ENCODE measurements around the gene AUH.
A peak's percentile ranks its signal among the peaks of the same experiment; 100 is the strongest.

Gene AUH

GRCh38 chr9:91248707-91249106, 113.0 kb downstream of the AUH start:
- DNase-seq: no peak

- peak in 4 of 56 donors; percentile 12 to 49 (median 30) for DNase-seq
These were observed 114.4 kb downstream of the AUH start for GRCh38 chr9:91247278-91247677.

- peak in 18 of 56 donors; percentile 2 to 49 (median 16) for DNase-seq
These were observed 114.9 kb downstream of the AUH start for GRCh38 chr9:91246846-91247245.

- no peak for DNase-seq
These were observed 116.0 kb downstream of the AUH start for GRCh38 chr9:91245431-91246313.

- DNase-seq: no peak
These were observed 118.7 kb downstream of the AUH start for GRCh38 chr9:91243029-91243428.

GRCh38 chr9:91241909-91242308, 119.8 kb downstream of the AUH start:
- peak in 7 of 56 donors; percentile 6 to 41 (median 16) for DNase-seq

- no peak for DNase-seq
These were observed 121.0 kb downstream of the AUH start for GRCh38 chr9:91240596-91241165.

GRCh38 chr9:91239367-91240111, 122.2 kb downstream of the AUH start:
- DNase-seq: no peak

GRCh38 chr9:91234523-91234922, 127.2 kb downstream of the AUH start:
- no peak for DNase-seq

- no peak for DNase-seq
These were observed 130.1 kb downstream of the AUH start for GRCh38 chr9:91231619-91232018.

GRCh38 chr9:91223000-91223399, 138.7 kb downstream of the AUH start:
- DNase-seq: no peak

GRCh38 chr9:91222457-91222856, 139.3 kb downstream of the AUH start:
- no peak for DNase-seq

GRCh38 chr9:91221332-91221731, 140.4 kb downstream of the AUH start:
- DNase-seq: no peak

GRCh38 chr9:91220491-91221135, 141.1 kb downstream of the AUH start:
- no peak for DNase-seq

- DNase-seq: no peak
These were observed 141.7 kb downstream of the AUH start for GRCh38 chr9:91220021-91220420.

- no peak for DNase-seq
These were observed 142.2 kb downstream of the AUH start for GRCh38 chr9:91219557-91219956.

- DNase-seq: no peak
These were observed 144.3 kb downstream of the AUH start for GRCh38 chr9:91217388-91217787.

- no peak for DNase-seq
These were observed 146.9 kb downstream of the AUH start for GRCh38 chr9:91214867-91215266.

- no peak for DNase-seq
These were observed 147.6 kb downstream of the AUH start for GRCh38 chr9:91214086-91214485.

- DNase-seq: no peak
These were observed 149.0 kb downstream of the AUH start for GRCh38 chr9:91212596-91213243.

- no peak for DNase-seq
These were observed 149.8 kb downstream of the AUH start for GRCh38 chr9:91211919-91212318.
